ENCODE results near the gene LARP1.

The LARP1 gene

GRCh38 chr5:154860123-154860522, 104.9 kb downstream of the LARP1 start:
- DNase-seq: no peak

- DNase-seq: no peak
Observed at GRCh38 chr5:154860765-154861164, 105.6 kb downstream of the LARP1 start.

GRCh38 chr5:154861946-154862345, 106.8 kb downstream of the LARP1 start:
- no peak for DNase-seq

- DNase-seq: no peak
Observed at GRCh38 chr5:154862766-154863165, 107.6 kb downstream of the LARP1 start.

GRCh38 chr5:154863291-154864080, 108.3 kb downstream of the LARP1 start:
- no peak for DNase-seq

GRCh38 chr5:154865466-154866184, 110.4 kb downstream of the LARP1 start:
- DNase-seq: no peak

GRCh38 chr5:154866841-154867240, 111.7 kb downstream of the LARP1 start:
- no peak for DNase-seq
